Measurements from ENCODE around the gene MIXL1. TPM values are rescaled to one million over a fixed set of nuclear protein-coding genes. Genes with fewer than 3 reads are reported as not detected.
"Not testable (repeated sequence)": the region's sequence is repeated elsewhere in the genome, so short reads cannot be mapped to it uniquely, and the experiment has no call there.

MIXL1 gene
- total and polyA plus RNA-seq, 4 donors: 0.19 to 0.51 TPM; not detected in 2

DNA sequence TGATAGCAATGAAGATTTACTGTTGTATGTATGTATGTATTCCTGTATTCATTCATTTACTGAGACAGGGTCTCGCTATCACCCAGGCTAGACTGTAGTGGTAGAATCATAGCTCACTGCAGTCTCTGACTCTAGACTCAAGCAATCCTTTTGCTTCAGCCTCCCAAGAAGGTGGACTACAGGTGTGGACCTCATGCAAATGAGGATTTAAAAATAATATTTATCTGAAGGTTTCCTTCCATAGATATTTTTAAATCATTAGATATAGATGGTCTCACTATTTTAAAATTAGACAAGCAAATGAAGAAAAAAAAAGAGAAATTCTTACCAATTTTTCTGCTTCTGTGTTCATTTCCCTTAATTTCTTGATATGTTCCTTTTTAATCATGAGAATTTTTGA lies 27.0 kb downstream of the MIXL1 start:
- no peak overlapping the region for H3K27ac ChIP-seq (ENCODE audit: low read depth in 1 of 2, low read length in 2 of 2)
- no peaks in the 10 kb centered on the region for H3K27me3 ChIP-seq (ENCODE audit: control insufficient read depth in 1 of 2, insufficient read depth in 2 of 2, low read length in 1 of 2)
- H3K36me3 ChIP-seq (ENCODE audit: control insufficient read depth in 1 of 2, insufficient read depth in 2 of 2, low read length in 1 of 2): no peaks in the 10 kb centered on the region
- no peaks in the 10 kb centered on the region for H3K4me1 ChIP-seq (ENCODE audit: control insufficient read depth in 1 of 2, insufficient read depth in 2 of 2, low read length in 2 of 2)
- no peak overlapping the region for H3K4me3 ChIP-seq (ENCODE audit: low read length in 2 of 2)
- no peak for DNase-seq
- WGBS, 2 donors: 99 to 100% methylated on average over 1 of the region's 1 CpG
- no peaks in the 10 kb centered on the region for H3K9me3 ChIP-seq (ENCODE audit: control insufficient read depth, low read length)
- no peak for ATAC-seq (ENCODE audit: low FRiP score)
- intact Hi-C loops (cut with DNase I): no loop called here

DNA sequence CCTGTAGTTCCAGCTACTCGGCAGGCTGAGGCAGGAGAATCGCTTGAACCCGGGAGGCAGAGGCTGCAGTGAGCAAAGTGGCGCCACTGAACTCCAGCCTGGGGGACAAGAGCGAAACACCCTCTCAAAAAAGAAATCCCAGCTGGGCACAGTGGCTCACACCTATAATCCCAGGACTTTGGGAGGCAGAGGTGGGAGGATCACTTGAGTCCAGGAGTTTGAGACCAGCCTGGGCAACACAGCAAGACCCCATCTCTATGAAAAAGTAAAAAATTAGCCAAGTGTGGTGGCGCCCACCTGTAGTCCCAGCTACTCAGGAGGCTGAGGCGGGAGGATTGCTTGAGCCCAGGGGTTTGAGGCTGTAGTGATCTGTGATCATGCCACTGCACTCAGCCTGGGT lies 29.4 kb downstream of the MIXL1 start:
- H3K36me3 ChIP-seq (ENCODE audit: control insufficient read depth in 1 of 2, insufficient read depth in 2 of 2, low read length in 1 of 2); H3K27me3 ChIP-seq (ENCODE audit: control insufficient read depth in 1 of 2, insufficient read depth in 2 of 2, low read length in 1 of 2); ATAC-seq (ENCODE audit: low FRiP score); intact Hi-C loops (cut with DNase I); H3K9me3 ChIP-seq (ENCODE audit: control insufficient read depth, low read length); H3K27ac ChIP-seq (ENCODE audit: low read depth in 1 of 2, low read length in 2 of 2); H3K4me1 ChIP-seq (ENCODE audit: control insufficient read depth in 1 of 2, insufficient read depth in 2 of 2, low read length in 2 of 2); DNase-seq; H3K4me3 ChIP-seq (ENCODE audit: low read length in 2 of 2): not testable (repeated sequence)
- 98 to 99% methylated on average over 7 of the region's 7 CpGs for WGBS, 2 donors

DNA sequence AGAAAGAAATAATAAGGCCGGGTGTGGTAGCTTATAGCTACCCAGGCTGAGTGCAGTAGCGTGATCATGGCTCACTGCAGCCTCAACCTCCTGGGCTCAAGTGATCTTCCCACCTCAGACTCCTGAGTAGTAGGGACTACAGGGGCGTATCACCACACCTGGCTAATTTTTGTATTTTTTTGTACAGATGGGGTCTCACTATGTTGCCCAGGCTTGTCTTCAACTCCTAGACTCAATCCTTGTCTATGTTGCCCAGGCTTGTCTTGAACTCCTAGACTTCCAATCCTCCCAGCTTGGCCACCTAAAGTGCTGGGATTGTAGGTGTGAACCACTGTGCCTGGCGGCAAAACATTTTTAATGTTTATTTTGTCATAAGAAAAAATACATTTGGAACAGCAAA lies 30.5 kb downstream of the MIXL1 start:
- ATAC-seq (ENCODE audit: low FRiP score) (no peak), DNase-seq (no peak)
- Histone ChIP-seq H3K4me1 (ENCODE audit: control insufficient read depth in 1 of 2, insufficient read depth in 2 of 2, low read length in 2 of 2) (no peaks in the 10 kb centered on the region), H3K27me3 (ENCODE audit: control insufficient read depth in 1 of 2, insufficient read depth in 2 of 2, low read length in 1 of 2) (no peaks in the 10 kb centered on the region), H3K27ac (ENCODE audit: low read depth in 1 of 2, low read length in 2 of 2) (no peak overlapping the region), H3K36me3 (ENCODE audit: control insufficient read depth in 1 of 2, insufficient read depth in 2 of 2, low read length in 1 of 2) (no peaks in the 10 kb centered on the region), H3K4me3 (ENCODE audit: low read length in 2 of 2) (no peak overlapping the region), H3K9me3 (ENCODE audit: control insufficient read depth, low read length) (no peaks in the 10 kb centered on the region)
- intact Hi-C loops (cut with DNase I): no loop called here
- 96 to 97% methylated on average over 4 of the region's 4 CpGs for WGBS, 2 donors

DNA sequence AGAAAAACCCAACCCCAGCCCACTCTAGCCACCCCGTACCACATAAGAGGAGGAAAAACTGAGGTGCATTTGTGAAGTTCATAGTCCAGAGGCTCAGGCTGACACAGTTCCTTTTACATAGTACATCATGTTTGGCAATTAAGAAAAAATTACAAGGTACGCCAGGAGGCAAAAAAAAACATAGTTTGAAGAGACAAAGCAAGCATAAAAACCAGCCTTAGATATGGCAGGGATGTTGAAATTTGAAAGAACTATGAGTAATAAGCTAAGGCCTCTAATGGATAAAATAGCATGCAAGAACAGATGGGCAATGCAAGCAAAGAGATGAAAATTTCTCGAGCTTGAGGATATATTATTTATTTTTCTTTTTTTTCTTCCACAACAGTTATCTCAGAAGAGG lies 31.9 kb downstream of the MIXL1 start:
- Histone ChIP-seq H3K9me3 (ENCODE audit: control insufficient read depth, low read length) (no peaks in the 10 kb centered on the region), H3K27me3 (ENCODE audit: control insufficient read depth in 1 of 2, insufficient read depth in 2 of 2, low read length in 1 of 2) (no peaks in the 10 kb centered on the region), H3K4me1 (ENCODE audit: control insufficient read depth in 1 of 2, insufficient read depth in 2 of 2, low read length in 2 of 2) (no peaks in the 10 kb centered on the region), H3K27ac (ENCODE audit: low read depth in 1 of 2, low read length in 2 of 2) (no peak overlapping the region), H3K36me3 (ENCODE audit: control insufficient read depth in 1 of 2, insufficient read depth in 2 of 2, low read length in 1 of 2) (no peaks in the 10 kb centered on the region), H3K4me3 (ENCODE audit: low read length in 2 of 2) (no peak overlapping the region)
- 23 to 33% methylated on average over 3 of the region's 3 CpGs for WGBS, 2 donors
- DNase-seq: no peak
- intact Hi-C loops (cut with DNase I): no loop called here
- ATAC-seq (ENCODE audit: low FRiP score): no peak

DNA sequence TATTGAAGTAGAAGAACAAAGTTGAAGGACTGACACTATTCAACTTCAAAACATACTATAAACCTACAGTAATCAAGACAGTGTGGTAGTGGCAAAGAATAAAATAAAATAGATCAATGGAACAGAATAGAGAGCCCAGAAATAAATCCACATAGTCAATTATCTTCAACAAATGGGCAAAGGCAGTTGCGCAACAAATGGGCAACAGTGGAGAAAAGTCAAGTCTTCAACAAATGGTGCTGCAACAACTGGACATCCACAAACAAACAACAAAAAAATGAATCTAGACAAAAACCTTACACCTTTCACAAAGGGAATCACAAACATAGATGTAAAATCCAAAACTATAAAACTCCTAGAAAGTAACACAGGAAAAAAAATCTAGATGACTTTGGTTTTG lies 38.4 kb downstream of the MIXL1 start:
- ATAC-seq (ENCODE audit: low FRiP score) (no peak), DNase-seq (no peak)
- Histone ChIP-seq H3K4me1 (ENCODE audit: control insufficient read depth in 1 of 2, insufficient read depth in 2 of 2, low read length in 2 of 2) (no peaks in the 10 kb centered on the region), H3K9me3 (ENCODE audit: control insufficient read depth, low read length) (no peaks in the 10 kb centered on the region), H3K4me3 (ENCODE audit: low read length in 2 of 2) (no peak overlapping the region), H3K27me3 (ENCODE audit: control insufficient read depth in 1 of 2, insufficient read depth in 2 of 2, low read length in 1 of 2) (no peaks in the 10 kb centered on the region), H3K36me3 (ENCODE audit: control insufficient read depth in 1 of 2, insufficient read depth in 2 of 2, low read length in 1 of 2) (no peaks in the 10 kb centered on the region), H3K27ac (ENCODE audit: low read depth in 1 of 2, low read length in 2 of 2) (no peak overlapping the region)
- WGBS, 2 donors: 92 to 100% methylated on average over 1 of the region's 1 CpG
- intact Hi-C loops (cut with DNase I): no loop called here

DNA sequence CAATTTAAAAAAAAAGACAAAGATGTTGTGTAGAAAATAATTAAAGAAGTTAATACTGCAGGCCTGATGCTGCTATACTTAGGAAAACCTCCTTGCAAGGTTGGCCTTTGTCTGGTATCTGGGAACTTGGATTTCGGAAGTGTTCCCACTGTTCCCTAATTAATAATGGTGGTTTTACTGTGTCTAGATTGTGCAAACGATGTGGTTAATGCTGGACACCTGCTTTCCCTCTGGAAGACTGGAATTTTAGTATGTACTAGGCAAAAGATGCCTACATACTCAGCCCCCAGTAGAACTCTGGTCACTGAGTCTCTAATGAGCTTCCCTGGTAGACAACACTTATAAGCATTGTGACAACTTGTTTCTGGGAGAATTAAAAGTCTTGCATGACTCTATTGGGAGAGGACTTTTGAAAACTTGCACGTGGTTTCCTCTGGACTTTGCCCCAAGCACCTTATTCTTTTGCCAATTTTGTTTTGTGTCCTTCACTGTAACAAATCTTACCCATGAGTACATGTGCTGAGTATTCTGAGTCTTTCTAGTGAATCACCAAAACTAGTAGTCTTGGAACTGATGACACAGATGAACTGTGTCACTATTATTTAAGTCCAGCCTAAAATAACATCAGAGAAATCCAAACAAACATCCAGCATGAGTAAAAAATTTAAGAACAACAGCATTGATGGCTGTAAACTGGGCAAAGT lies 45.1 kb downstream of the MIXL1 start:
- WGBS, 2 donors: 39 to 43% methylated on average over 3 of the region's 3 CpGs
- Histone ChIP-seq H3K27ac (ENCODE audit: low read depth in 1 of 2, low read length in 2 of 2) (no peak overlapping the region), H3K9me3 (ENCODE audit: control insufficient read depth, low read length) (no peaks in the 10 kb centered on the region), H3K36me3 (ENCODE audit: control insufficient read depth in 1 of 2, insufficient read depth in 2 of 2, low read length in 1 of 2) (no peaks in the 10 kb centered on the region), H3K4me3 (ENCODE audit: low read length in 2 of 2) (no peak overlapping the region), H3K4me1 (ENCODE audit: control insufficient read depth in 1 of 2, insufficient read depth in 2 of 2, low read length in 2 of 2) (no peaks in the 10 kb centered on the region), H3K27me3 (ENCODE audit: control insufficient read depth in 1 of 2, insufficient read depth in 2 of 2, low read length in 1 of 2) (no peaks in the 10 kb centered on the region)
- ATAC-seq (ENCODE audit: low FRiP score) (no peak), DNase-seq (no peak)
- intact Hi-C loops (cut with DNase I): no loop called here

DNA sequence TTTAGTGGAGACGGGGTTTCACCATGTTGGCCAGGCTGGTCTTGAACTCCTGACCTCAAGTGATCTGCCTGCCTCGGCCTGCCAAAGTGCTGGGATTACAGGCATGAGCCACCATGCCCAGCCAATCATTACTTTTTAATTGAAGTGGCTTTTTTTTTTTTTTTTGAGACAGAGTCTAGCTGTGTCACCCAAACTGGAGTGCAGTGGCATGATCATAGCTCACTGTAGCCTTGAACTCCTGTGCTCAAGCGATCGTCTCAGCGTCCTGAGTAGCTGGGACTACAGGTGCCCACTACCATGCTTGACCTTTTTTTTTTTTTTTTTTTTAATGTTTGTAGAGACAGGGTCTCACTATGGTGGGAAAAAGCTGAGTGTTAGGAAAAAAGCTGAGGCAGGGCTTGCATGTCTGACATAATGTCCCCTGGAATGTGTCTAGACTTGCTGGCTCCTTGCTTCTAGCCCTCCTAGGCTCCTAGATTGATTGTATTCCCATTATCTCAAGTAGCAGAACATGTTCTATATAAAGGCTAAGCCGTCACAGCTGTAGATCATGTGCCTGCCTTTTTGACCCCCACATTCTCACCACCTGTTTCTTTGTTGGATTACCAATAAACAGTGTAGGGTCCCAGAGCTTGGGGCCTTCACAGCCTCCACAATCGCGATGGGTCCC lies 48.9 kb downstream of the MIXL1 start:
- H3K4me3 ChIP-seq (ENCODE audit: low read length in 2 of 2); DNase-seq; H3K36me3 ChIP-seq (ENCODE audit: control insufficient read depth in 1 of 2, insufficient read depth in 2 of 2, low read length in 1 of 2); H3K4me1 ChIP-seq (ENCODE audit: control insufficient read depth in 1 of 2, insufficient read depth in 2 of 2, low read length in 2 of 2); H3K9me3 ChIP-seq (ENCODE audit: control insufficient read depth, low read length); H3K27me3 ChIP-seq (ENCODE audit: control insufficient read depth in 1 of 2, insufficient read depth in 2 of 2, low read length in 1 of 2); intact Hi-C loops (cut with DNase I): not testable (repeated sequence)
- WGBS, 2 donors: 10 to 16% methylated on average over 8 of the region's 8 CpGs
- peak; percentile 46 for ATAC-seq (ENCODE audit: low FRiP score)
- H3K27ac ChIP-seq (ENCODE audit: low read depth in 1 of 2, low read length in 2 of 2): peak overlapping the region in 1 of 2 donors; percentile 19

DNA sequence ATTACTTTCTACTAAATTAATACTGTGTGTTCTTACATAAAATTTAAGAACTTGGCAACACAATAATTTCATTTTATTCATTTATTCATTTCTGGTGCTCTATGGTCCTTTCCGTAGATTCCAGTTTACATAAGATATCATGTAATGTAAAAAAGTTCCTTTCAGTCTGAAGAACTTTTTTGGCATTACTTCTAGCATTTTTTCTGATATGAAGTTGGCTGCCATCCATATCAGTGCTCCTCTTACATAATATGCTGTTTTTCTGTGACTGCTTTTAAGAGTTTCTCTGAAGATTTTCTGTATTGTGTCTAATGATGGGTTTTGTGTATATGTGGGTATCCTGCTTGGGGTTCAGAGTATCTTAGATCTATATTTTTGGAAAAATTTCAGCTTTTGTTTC lies 50.7 kb downstream of the MIXL1 start:
- DNase-seq: no peak
- no peak overlapping the region for H3K27ac ChIP-seq (ENCODE audit: low read depth in 1 of 2, low read length in 2 of 2)
- H3K27me3 ChIP-seq (ENCODE audit: control insufficient read depth in 1 of 2, insufficient read depth in 2 of 2, low read length in 1 of 2): no peaks in the 10 kb centered on the region
- ATAC-seq (ENCODE audit: low FRiP score): no peak
- no peaks in the 10 kb centered on the region for H3K36me3 ChIP-seq (ENCODE audit: control insufficient read depth in 1 of 2, insufficient read depth in 2 of 2, low read length in 1 of 2)
- no peak overlapping the region for H3K4me3 ChIP-seq (ENCODE audit: low read length in 2 of 2)
- intact Hi-C loops (cut with DNase I): no loop called here
- WGBS, 2 donors: 21 to 23% methylated on average over 1 of the region's 1 CpG
- H3K9me3 ChIP-seq (ENCODE audit: control insufficient read depth, low read length): no peaks in the 10 kb centered on the region
- H3K4me1 ChIP-seq (ENCODE audit: control insufficient read depth in 1 of 2, insufficient read depth in 2 of 2, low read length in 2 of 2): no peaks in the 10 kb centered on the region

DNA sequence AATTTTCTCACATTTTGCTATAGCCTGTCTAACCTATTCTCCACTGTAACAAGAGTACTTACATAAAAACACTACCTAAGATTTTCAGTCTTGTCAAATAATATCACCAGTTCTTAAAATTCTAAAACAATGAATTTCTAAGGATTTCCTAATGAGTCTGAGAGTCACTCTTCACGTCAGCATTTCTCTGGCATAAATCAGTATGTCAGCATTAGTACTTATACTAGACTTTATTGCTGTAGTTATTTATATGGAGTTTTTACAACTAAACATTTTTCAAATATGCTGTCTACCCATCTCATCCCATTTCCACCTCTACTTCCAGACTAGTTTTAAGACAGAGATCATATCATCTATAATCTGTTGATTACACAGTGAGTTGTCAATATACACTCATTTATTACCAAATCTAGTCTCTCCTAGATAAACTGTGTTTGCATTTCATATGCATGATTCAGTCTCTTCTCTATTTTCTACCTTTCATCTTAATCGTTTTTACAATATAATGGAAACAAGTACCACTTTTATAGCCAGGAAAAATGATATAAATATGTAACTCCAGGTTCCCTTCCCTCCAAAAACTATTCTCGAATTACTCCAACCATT lies 52.7 kb downstream of the MIXL1 start:
- Histone ChIP-seq H3K9me3 (ENCODE audit: control insufficient read depth, low read length) (no peaks in the 10 kb centered on the region), H3K27ac (ENCODE audit: low read depth in 1 of 2, low read length in 2 of 2) (no peak overlapping the region), H3K36me3 (ENCODE audit: control insufficient read depth in 1 of 2, insufficient read depth in 2 of 2, low read length in 1 of 2) (no peaks in the 10 kb centered on the region), H3K4me3 (ENCODE audit: low read length in 2 of 2) (no peak overlapping the region), H3K4me1 (ENCODE audit: control insufficient read depth in 1 of 2, insufficient read depth in 2 of 2, low read length in 2 of 2) (no peaks in the 10 kb centered on the region), H3K27me3 (ENCODE audit: control insufficient read depth in 1 of 2, insufficient read depth in 2 of 2, low read length in 1 of 2) (no peaks in the 10 kb centered on the region)
- DNase-seq (no peak), ATAC-seq (ENCODE audit: low FRiP score) (no peak)
- WGBS, 2 donors: 28 to 43% methylated on average over 3 of the region's 3 CpGs
- intact Hi-C loops (cut with DNase I): no loop called here

All from aorta (tissue), 5 donors.